Esophagus squamous epithelium (tissue), 5 donors: ENCODE data around the gene GPSM1. TPM values are rescaled to one million over a fixed set of nuclear protein-coding genes. Genes with fewer than 3 reads are reported as not detected.

ENCODE experiments used
- DNase-seq: peaks from one replicate; lab custom pipeline; 2025; lab: John Stamatoyannopoulos, UW
- H3K27ac ChIP-seq, 4 donors: fragments of 200-600 bp; sonication (generic); one replicate each; pipeline ENCODE4 v1.5.1; 2016 to 2019; ENCODE audit warnings: mild to moderate bottlenecking in 1 of 4
- H3K27me3 ChIP-seq, 4 donors: fragments of 200-600 bp; sonication (generic); 1 replicate in 3 of 4; 2 replicates in 1 of 4; pipeline versions ENCODE4 v1.5.1 to v1.6.0; 2017 to 2021; ENCODE audit warnings: antibody characterized with exemption in 1 of 4
- H3K36me3 ChIP-seq, 3 donors: fragments of 200-600 bp; sonication (generic); one replicate each; pipeline ENCODE4 v1.5.1; 2016 to 2019
- H3K4me1 ChIP-seq, 3 donors: fragments of 200-600 bp; sonication (generic); one replicate each; pipeline ENCODE4 v1.5.1; 2017 to 2019
- H3K4me3 ChIP-seq, 4 donors: fragments of 200-600 bp; sonication (generic); 1 replicate in 3 of 4; 2 replicates in 1 of 4; pipeline ENCODE4 v1.5.1; 2016 to 2019; ENCODE audit warnings: mild to moderate bottlenecking in 2 of 4, moderate library complexity in 1 of 4
- H3K9me3 ChIP-seq, 3 donors: fragments of 200-600 bp; sonication (generic); one replicate each; pipeline ENCODE4 v1.5.1; 2016 to 2019
- POLR2A ChIP-seq, 4 donors: fragments of 450-650 bp; IDR thresholded peaks; one replicate each; pipeline ENCODE4 v1.6.1; 2017; ENCODE audit warnings: antibody characterized with exemption in 4 of 4, mild to moderate bottlenecking in 4 of 4, moderate library complexity in 3 of 4
- WGBS, 2 donors: methylation state at CpG; one replicate each; pipeline ENCODE4 v1.1.5; 2018; 5-methylcytosine and 5-hydroxymethylcytosine counted together
- intact Hi-C: fragments of 100-400 bp; cut with DNase I; formaldehyde crosslinking; loops from one replicate; pipeline ENCODE4 v1.15.0; 2022
- total RNA-seq, 4 donors: library from RNA; depleted of rRNA; stranded (reverse); fragments of >200 nt; gene quantifications; one replicate each; pipeline ENCODE4 v1.1.0, GENCODE V29; 2016
- TF ChIP-seq, protein P1 (sequence below), 6 experiments: fragments of 450-650 bp in 4 of 6; fragments of 200-600 bp in 2 of 6; sonication (generic) in 2 of 6; IDR thresholded peaks; one replicate each; pipeline ENCODE4 v1.5.1; 2016 to 2019; ENCODE audit warnings: antibody characterized with exemption in 6 of 6, mild to moderate bottlenecking in 4 of 6, moderate library complexity in 4 of 6
- donor health status: DM: yes; HTN: yes; CAD: no.

The GPSM1 gene
- total RNA-seq, 4 donors from 2014 or later: 0.72 to 8.2 (median 1.9) TPM

DNA sequence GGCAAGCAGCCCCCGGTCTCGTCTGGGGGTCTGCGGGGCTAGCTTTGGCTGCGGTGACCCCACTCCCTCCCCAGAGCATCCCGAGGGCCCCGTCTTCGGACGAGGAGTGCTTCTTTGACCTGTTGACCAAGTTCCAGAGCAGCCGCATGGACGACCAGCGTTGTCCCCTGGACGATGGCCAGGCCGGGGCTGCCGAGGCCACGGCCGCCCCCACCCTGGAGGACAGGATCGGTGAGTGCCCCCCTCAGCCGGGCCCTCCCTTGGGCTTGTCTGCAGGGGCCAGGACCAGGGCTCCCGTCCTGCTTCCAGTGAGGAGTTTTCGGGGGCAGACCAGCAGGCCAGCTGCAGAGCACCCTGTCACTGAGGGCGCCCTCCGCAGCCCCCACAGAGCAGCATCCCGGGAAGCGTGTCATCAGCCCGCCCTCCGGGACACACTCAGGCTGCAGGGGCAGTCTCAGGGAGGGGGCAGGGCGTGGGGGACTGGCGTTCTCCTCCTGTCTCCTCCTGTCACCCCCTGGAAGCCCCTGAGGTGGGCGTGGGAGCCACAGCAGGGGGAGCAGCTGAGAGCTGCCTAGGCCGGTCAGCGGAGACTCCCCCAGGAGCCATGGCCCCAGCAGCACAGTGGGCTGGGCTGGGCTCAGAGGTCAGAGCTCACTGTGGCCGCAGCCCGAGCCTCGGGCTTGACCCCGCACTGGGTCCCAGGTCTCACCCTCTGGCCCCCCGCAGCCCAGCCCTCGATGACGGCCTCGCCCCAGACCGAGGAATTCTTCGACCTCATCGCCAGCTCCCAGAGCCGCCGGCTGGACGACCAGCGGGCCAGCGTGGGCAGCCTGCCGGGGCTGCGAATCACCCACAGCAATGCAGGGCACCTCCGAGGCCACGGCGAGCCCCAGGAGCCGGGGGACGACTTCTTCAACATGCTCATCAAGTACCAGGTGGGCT is 28.5 kb downstream of the GPSM1 start:
- Histone ChIP-seq H3K27ac (no peak overlapping the region), H3K4me1 (peaks cover 0 to 28% (median 3%) of the 10 kb centered on the region in 3 donors), H3K9me3 (no peaks in the 10 kb centered on the region), H3K27me3 (no peaks in the 10 kb centered on the region), H3K36me3 (peaks cover 0 to 16% (median 0%) of the 10 kb centered on the region in 3 donors), H3K4me3 (no peak overlapping the region)
- DNase-seq: no peak
- intact Hi-C loops: no loop called here
- TF ChIP-seq POLR2A (IDR thresholded peaks at IDR 0.05): no peak
- TF ChIP-seq, protein P1, sequence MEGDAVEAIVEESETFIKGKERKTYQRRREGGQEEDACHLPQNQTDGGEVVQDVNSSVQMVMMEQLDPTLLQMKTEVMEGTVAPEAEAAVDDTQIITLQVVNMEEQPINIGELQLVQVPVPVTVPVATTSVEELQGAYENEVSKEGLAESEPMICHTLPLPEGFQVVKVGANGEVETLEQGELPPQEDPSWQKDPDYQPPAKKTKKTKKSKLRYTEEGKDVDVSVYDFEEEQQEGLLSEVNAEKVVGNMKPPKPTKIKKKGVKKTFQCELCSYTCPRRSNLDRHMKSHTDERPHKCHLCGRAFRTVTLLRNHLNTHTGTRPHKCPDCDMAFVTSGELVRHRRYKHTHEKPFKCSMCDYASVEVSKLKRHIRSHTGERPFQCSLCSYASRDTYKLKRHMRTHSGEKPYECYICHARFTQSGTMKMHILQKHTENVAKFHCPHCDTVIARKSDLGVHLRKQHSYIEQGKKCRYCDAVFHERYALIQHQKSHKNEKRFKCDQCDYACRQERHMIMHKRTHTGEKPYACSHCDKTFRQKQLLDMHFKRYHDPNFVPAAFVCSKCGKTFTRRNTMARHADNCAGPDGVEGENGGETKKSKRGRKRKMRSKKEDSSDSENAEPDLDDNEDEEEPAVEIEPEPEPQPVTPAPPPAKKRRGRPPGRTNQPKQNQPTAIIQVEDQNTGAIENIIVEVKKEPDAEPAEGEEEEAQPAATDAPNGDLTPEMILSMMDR (IDR thresholded peaks at IDR 0.05): no peak
- WGBS, 2 donors: 83% methylated on average over 4 of the region's 54 CpGs; no CpG with 5 or more reads in 1 of the 2 donors

DNA sequence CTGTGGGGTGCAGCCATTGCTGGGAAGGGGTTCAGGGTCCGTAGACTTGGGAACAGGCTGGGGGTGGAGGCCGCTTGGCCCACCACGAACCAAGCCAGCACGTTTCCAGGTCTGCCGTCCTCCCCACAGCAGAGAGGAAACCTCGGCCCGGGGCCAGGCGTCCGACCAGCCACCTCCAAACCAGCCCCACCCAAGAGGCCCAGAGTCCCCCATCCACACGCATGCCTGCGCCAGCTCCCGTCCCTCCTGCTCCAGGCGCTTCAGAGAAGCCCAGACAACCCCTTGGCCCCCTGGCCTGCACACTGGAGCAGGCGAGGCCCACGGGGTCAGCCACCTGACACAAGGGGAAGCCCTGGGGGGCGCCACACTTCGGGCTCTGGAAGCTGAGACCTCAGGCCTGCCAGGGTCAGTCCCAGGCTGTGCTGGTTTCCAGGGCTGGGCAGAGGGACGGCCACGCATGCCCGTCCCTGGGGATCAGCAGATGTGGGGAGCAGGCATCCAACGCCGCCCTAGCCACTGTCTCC is 29.9 kb downstream of the GPSM1 start:
- WGBS, 2 donors: 100% methylated on average over 3 of the region's 22 CpGs; no CpG with 5 or more reads in 1 of the 2 donors
- Histone ChIP-seq H3K27me3 (no peaks in the 10 kb centered on the region), H3K4me1 (peaks cover under 1 to 41% (median 8%) of the 10 kb centered on the region in 3 donors), H3K36me3 (peaks cover 0 to 16% (median 0%) of the 10 kb centered on the region in 3 donors), H3K27ac (no peak overlapping the region), H3K4me3 (no peak overlapping the region), H3K9me3 (no peaks in the 10 kb centered on the region)
- intact Hi-C loops: no loop called here
- TF ChIP-seq, protein P1 (IDR thresholded peaks at IDR 0.05): no peak
- TF ChIP-seq POLR2A (IDR thresholded peaks at IDR 0.05): no peak
- DNase-seq: no peak

DNA sequence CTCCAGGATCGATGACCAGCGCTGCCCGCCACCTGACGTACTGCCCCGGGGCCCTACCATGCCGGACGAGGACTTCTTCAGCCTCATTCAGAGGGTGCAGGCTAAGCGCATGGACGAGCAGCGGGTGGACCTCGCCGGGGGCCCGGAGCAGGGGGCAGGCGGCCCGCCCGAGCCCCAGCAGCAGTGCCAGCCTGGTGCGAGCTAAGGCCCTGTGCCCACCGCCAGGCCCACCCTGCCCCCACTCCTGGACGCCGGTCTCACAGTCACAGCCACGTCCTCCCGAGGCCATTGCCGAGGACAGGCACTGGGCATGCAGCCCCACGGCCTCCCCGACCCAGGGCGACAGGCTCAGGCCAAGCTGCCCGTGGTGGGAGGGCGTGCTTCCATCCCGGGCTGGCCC is 30.7 kb downstream of the GPSM1 start:
- no peak for TF ChIP-seq POLR2A (IDR thresholded peaks at IDR 0.05)
- TF ChIP-seq, protein P1 (IDR thresholded peaks at IDR 0.05): no peak
- Histone ChIP-seq H3K4me3 (no peak overlapping the region), H3K9me3 (no peaks in the 10 kb centered on the region), H3K27ac (no peak overlapping the region), H3K36me3 (peaks cover 0 to 16% (median 0%) of the 10 kb centered on the region in 3 donors), H3K4me1 (peaks cover 8 to 48% (median 14%) of the 10 kb centered on the region in 3 donors), H3K27me3 (no peaks in the 10 kb centered on the region)
- intact Hi-C loops: no loop called here
- no peak for DNase-seq
- WGBS, 2 donors: 60 to 88% methylated on average over 4 to 9 of the region's 29 CpGs

DNA sequence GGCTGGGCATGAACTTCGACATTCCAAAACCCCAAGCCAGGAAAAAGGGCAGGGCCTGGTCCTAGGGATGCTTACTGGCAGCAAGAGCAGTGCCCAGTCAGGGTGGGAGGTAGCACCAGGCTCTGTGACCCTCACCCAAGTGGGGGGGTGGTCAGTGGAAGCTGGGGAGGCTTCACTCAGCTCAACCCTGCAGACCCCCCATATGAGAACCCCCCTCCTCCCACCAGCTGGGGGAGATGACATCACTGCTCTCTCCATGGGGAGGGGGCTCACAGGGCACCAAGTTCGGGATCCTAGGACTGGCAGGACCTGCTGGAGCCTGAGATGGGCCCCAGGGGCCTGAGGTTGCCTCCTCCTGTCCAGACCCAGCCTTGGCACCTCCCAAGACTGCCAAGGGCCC is 31.5 kb downstream of the GPSM1 start:
- H3K9me3 ChIP-seq: no peaks in the 10 kb centered on the region
- intact Hi-C loops: no loop called here
- no peak overlapping the region for H3K4me3 ChIP-seq
- no peak for DNase-seq
- no peaks in the 10 kb centered on the region for H3K27me3 ChIP-seq
- WGBS, 2 donors: no CpG with 5 or more reads among the region's 2 CpGs
- TF ChIP-seq, protein P1 (IDR thresholded peaks at IDR 0.05): no peak
- TF ChIP-seq POLR2A (IDR thresholded peaks at IDR 0.05): no peak
- H3K27ac ChIP-seq: no peak overlapping the region
- H3K36me3 ChIP-seq: peaks cover 0 to 16% (median 0%) of the 10 kb centered on the region in 3 donors
- peaks cover 10 to 46% (median 16%) of the 10 kb centered on the region in 3 donors for H3K4me1 ChIP-seq
